DMS114 treated with DMSO at 0.1 percent for 48 hours (cell line): Measurements from ENCODE around the gene PKP3.
"Not testable (repeated sequence)": the region's sequence is repeated elsewhere in the genome, so short reads cannot be mapped to it uniquely, and the experiment has no call there.

Experiments used
- DNase-seq: peaks from one replicate; lab custom pipeline; 2025; ENCODE audit not compliant: unreplicated experiment; lab: John Stamatoyannopoulos, UW

The PKP3 gene

DNA sequence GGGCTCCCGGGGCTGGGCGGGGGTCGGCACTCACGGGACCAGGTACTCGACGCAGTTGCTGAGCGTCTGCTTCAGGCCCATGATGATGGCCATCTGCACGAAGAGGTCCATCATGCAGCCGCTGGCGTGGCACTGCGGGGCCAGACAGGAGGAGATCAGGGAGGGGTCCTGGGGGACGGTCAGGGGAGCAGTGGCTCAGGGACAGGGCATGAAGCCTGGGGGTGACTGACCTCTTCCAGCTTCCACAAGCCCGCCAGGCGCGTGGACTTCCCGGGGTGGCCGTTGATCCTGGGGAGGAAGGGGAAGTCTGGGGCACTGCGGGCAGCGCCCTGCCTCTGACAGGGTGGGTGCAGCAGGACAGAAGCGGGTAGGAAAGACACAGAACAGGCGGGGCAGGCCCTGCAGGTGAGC is 26.9 kb downstream of the PKP3 start:
- no peak for DNase-seq

DNA sequence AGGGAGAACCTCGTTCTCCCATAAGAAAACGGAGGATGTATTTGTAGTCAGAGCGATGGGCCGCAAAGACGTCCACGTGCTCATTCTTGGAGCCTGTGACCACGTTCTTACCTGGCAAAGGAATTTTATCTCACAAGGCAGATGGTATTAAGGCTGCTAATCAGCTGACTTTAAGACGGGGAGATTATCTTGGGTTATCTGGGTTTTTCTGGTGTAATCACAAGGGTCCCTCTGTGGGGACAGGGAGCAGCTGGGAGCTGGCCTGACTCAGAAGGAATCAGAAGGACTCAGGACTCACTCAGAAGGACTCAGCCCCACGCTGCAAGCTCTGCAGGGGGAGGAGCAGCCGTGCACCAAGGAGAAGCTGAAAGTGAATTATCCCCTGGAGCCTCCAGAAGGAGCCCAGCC is 28.2 kb downstream of the PKP3 start:
- no peak for DNase-seq

DNA sequence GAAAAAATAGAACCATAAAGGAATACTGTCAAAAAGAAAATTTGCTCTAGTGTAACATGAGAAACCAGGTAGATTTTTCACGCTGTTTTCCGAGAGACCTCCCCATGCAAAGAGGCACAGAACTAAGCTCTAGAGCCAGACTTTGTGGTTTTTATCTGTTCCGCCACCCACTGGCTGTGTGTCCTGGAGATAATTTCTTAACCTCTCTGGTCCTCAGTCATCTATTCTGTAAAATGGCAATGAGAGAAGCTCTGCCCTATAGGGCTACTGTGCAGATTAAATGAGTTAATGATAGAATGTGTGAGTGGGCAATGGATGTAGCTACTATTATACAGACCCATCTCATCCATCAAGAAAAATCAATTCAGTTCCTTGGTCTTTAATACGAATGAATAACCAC is 30.2 kb downstream of the PKP3 start:
- no peak for DNase-seq

DNA sequence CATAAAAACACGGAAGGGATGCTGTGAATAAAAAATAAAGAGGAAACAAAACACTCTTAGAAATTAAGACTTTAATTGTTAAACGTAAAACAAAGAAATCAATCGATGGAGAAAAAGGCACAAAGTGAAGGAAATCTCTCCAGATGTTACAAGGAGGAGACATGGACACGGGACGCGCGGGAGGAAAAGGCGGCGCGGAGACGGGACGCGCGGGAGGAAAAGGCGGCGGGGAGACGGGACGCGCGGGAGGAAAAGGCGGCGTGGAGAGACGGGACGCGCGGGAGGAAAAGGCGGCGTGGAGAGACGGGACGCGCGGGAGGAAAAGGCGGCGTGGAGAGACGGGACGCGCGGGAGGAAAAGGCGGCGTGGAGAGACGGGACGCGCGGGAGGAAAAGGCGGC is 30.8 kb downstream of the PKP3 start:
- DNase-seq, result not testable (repeated sequence)

DNA sequence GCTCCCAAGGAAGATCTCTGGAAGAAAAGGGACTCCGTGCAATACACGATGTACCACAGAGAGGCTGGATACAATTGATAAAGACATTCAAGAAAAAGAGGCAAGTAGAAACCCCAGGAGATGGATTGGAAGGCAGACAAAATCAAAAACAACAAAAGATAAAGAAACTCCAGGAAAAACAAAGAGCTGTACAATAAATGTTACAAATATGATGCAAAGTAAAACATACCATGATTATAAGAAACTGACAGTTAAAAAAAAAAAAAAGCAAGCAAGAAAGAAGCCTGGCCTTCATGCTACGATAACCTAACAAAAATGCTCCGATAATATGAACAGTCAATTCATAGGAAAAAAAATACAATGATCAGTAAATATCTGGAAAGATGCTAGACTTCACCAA is 31.3 kb downstream of the PKP3 start:
- no peak for DNase-seq

DNA sequence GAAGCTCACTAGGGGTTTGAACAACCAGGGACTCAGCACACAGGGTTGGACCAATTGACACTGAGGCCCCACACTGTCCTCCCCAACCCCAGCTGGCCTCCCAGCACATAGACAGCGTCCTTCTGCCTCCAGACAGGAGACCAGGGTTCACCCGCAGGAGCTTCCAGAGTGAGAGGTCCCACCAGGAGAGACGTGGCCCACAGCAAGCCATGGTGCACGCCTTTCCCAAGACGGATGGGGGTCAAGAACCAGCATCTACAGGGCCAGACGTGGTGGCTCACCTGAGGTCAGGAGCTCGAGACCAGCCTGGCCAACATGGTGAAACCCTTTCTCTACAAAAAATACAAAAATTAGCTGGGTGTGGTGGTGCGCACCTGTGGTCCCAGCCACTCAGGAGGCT is 32.8 kb downstream of the PKP3 start:
- no peak for DNase-seq

DNA sequence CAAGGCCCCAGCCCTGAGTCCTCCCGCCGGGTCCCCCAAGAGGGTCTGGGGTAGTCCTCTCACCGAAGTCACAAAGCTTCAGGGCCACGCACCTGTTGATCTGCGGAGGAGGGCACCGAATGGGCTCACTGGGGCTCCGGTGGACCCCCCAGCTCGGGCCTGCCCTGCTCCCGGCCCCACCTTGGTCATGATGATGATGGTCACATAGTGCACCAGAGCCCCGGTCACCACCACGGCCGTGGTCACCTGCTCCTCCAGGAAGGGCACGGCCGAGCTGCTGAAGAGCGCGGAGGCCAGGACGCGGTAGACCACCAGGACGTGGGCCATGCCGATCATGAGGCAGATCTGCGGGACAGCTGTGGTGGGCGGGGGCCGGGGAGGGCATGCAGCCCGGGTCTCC is 34.3 kb downstream of the PKP3 start:
- DNase-seq, result no peak

DNA sequence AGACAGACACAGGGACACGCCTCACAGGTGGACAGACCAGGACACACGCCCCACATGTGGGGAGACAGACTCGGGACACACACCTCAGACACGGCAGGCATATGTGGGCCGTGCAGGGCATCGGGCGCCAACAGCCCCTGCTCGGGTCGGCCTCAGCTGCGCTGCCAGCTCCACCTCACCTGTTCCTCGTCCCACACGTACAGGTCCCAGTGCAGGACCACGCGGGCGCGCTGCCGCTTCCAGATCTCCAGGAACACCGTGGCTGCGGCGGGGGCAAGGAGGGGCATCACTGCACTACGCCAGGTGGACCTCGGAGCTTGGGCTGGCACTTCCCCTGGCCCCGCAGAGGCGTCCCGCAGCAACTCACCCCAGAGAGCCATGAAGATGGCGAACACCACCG is 35.4 kb downstream of the PKP3 start:
- no peak for DNase-seq

DNA sequence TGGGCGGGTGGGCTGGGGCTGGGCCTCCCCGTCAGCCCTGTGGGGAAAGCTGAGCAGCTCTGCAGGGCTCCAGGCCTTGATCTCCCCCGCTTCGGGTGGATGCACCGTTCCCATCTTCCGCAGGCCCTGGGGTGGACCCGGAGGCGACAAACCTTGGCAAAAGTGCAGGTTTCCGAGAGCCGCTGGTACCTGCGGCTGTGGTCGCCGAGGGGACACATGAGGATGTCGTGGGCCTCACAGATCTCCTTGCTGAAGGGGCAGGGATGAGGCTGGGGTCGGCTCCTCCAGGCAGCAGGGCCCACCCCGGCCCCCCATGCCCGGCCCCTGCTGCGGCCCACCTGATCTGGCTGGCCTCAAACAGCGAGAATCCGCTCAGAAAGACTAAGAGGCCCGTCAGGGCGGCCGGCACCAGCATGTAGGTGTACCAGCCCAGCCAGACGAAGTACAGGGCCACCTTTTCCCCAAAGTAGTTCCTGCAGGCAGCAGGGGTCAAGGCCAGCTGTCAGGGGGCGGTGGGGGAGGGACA is 36.0 kb downstream of the PKP3 start:
- no peak for DNase-seq

DNA sequence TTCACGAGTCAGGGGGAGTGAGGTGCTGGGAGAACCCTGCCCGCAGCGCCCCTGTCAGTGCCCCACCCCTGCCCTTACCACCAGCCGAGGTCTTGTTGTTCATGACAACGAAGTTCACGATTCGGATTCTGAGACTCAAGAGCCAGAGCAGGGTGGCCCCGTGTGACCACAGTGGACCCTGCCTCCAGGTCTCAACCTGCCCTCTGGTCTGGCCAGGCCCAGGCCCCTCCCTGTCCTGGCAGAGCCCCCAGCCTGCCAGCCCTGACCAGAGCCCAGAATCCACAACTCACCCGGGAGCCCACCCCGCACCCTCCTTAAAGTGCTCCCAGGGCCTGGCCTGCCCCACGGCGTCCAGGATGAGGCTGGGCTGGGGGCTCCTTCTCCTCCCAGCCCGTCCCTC is 37.9 kb downstream of the PKP3 start:
- no peak for DNase-seq

DNA sequence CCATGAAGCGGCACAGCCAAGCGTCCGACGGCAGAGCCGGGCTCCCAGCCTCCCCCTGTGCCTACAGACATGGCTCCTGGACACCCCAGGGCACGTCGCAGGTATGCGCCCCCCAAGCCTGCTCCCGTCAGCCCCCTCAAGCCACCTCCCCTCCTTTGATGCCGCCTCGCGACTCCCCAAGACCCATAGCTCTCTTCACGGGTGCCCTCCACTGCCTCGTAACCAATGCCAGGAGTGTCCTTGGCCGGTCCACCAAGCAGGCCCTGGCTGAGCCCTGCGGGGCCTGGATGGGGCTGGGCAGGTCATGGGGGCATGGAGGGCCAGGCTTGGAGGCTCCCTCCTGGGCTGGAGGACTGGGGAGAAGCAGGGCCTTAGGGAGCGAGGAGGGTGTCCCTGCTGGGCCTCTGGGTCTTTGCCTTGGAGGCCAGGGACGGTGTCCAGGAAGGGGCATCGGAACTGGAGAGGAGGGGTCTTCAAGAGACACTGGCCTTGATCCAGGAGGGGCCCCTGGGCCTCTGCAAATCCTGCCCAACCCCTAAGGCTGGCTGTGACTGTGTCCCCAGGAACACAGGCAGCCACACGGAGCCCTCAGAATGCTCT is 38.6 kb downstream of the PKP3 start:
- no peak for DNase-seq

DNA sequence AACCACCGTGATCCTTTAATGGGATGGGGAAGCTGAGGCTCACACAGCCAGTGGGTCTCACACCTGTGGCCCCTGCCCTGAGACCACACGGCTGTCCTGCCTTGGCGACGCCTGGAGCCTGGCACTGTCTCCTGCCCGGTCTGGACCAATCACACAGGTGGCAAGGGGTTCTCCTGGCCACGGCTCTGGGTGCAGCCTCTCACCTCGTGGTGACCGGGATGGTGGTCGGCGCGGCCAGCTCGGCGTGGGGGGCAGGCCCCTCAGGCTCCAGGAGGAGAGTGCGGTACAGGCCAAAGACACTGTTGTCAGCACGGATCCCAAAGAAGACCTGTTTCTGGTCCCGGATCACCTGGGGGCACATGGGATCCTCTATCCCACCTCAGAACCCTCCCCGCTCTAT is 39.1 kb downstream of the PKP3 start:
- DNase-seq, result no peak

DNA sequence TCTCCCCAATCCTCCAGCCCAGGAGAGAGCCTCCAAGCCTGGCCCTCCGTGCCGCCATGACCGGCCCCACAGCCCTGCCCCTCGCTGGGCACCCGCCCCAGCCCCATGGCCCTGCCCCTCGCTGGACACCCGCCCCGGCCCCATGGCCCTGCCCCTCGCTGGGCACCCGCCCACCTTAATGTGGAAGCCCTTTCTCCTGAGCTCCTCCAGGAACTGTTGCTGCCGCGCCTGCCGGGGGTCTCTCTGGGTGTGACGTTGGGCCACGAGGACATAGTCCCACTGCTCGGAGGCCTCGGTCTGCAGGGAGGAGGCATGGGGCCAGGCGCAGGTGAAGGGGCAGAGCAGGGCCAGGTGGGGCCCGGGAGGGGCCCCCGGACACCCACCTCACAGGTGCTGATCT is 39.6 kb downstream of the PKP3 start:
- no peak for DNase-seq

DNA sequence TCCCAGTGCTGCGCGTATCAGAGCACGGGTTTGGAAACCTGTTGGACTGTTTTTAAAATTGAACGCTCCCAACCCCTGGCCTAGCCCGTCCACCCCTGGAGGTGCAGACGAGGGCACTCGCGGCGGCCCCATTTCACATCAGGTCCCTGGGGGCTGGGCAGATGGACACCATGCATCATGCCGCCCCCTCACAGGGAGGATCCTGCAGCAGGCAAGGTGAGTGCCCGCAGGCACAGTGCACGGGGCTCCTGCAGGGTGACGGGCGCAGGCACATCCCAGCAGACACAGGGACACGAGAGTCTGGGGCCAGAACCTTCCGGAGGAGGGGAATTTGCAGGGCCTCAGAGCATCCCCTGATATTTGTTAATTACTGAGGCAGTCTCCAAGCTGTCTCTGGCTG is 40.5 kb downstream of the PKP3 start:
- DNase-seq, result no peak

DNA sequence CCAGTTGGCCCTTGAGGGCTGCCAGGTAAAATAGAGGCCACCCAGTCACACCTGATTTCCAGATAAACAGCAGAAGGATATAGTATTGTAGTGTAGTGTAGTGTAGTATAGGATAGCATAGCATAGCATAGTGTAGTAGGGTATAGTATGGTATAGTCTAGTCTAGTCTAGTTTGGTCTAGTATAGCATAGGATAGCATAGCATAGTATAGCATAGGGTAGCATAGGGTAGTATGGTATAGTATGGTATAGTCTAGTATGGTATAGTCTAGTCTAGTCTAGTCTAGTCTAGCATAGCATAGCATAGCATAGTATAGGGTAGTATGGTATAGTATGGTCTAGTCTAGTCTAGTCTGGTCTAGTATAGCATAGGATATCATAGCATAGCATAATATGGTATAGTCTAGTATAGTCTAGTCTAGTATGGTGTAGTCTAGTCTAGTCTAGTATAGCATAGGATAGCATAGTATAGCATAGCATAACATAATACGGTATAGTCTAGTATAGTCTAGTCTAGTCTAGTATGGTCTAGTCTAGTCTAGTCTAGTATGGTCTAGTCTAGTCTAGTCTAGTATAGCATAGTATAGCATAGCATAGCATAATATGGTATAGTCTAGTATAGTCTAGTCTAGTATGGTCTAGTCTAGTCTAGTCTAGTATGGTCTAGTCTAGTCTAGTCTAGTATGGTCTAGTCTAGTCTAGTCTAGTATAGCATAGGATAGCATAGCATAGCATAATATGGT is 41.2 kb downstream of the PKP3 start:
- DNase-seq, result not testable (repeated sequence)

DNA sequence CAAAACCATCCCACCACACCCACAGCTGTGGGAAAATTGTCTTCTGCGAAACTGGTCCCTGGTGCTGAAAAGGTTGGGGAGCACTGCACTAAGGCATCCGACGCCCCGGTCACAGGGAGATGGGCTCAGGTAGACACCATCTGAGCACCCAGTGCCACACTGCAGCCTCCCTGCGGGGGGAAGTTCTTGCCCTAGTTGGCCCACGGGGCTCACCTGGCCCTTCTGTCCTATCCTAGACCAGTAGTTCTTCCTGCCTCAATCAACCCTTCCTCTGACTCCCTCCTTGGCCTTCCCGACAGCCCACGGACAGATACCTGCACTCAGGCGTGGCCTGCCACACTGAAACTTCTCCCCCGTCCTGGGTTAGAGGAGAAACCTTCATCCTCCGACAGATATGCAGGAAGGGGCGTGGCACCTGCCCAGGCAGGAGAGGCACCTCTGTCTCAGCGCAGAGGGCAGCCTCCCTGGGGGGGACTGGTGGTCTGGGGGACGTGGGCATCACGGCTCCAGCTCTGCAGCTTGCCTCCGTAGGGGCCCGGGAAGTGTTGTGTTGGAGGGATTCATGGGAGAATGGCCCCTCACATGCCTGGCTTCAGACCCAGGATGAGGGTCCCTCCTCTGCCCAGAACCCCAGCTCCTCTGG is 43.3 kb downstream of the PKP3 start:
- DNase-seq, result no peak

DNA sequence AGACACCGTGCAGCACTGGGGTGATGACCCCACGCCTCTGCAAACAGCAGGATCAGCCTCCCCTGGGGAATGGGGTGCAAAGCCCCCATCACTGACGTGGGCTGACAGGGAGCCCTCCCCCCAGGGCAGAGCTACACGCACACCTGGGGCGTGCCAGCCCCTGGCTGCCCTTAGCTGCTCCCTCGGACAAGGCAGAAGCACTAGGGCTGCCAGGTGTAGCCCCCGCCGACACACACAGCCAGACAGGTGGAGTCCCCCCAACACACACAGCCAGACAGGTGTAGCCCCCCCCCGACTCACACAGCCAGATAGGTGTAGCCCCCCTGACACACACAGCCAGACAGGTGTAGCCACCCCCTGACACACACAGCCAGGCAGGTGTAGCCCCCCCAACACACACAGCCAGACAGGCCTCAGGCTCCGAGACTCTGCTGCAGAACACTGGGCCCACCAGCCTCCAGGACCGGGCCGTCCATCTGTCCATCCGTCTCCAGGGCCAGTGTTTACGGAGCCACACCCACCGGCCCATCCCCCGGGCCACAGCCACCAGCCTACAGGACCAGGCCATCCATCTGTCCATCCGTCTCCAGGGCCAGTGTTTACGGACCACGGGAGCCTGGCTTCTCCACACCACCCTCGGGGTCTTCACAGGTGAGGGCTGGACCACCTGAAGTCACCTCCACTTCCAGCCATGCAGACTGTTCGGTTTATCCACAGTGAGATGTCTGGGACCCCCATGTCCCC is 44.3 kb downstream of the PKP3 start:
- DNase-seq, result no peak

DNA sequence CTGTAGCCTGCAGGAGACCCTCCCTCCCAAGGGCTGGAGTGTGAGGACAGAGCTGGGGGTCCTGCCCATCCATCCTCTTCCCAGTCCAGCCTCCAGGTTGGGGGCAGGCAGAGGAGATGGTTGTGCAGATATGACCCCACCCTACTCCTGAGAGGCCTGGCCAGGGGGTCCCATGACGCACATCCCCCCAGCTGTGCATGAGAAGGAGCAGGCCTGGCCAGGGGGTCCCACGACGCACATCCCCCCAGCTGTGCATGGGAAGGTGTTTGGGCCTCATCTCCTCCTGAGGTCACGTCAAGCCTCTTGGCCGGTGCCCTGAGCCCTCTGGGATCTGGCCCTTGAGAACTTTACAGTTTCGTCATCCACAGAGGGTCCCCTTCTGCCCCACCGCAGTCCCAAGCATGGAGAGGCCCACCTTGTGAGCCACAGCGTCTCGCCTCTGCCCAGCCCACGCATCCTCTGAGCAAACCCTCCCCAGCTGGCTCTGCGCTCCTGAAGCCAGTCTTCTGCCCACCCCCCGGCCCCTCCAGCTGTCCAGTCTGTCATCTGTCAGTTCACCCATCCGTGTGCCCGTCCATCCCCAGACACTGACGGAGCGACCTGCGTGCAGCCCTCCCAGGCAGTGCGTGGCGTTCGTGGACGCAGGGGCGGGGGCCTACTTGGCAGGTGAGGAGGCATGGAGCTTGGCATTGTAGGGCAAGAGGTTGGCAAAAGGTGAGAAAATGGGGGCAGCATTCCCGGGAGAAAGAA is 45.5 kb downstream of the PKP3 start:
- no peak for DNase-seq

DNA sequence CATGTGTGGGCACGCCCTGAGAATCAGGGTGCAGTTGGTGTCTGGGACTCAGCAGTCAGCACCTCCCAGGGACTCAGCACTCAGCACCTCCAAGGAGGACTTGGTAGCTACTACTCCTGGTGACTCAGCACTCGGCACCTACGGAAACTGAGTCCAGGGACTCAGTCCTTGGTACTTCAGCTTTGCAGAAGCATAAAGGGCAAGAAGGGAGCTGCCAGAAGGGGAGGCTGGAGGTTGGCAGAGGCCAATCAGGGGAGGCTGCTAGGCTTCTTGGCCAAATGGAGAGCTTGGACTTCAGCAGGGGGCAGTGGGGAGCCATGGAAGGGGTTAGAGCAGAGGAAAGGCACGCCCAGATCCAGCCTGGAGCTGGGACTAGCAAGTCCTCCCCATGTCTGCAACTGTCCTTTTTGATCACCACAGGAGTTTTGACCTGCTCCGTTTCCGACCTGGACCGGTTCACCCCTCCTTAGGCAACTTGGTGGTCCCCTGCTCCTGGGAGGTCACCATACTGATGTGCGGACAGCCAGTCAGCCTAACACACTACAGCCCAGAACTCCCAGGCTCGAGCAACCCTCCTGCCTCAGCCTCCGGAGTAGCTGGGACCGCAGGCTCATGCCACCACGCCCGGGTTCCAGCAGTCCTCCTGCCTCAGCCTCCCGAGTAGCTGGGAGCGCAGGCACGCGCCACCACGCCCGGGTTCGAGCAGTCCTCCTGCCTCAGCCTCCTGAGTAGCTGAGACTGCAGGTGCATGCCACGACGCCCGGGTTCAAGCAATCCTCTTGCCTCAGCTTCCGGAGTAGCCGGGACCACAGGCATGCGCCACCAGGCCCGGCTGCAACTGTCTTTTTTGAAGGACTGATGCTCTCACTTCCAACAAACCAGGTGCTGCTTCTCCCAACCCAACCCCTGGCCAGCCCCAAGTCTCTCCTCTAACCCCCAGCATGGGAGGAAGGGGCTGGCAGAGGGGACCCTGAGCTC is 46.3 kb downstream of the PKP3 start:
- DNase-seq, result no peak

DNA sequence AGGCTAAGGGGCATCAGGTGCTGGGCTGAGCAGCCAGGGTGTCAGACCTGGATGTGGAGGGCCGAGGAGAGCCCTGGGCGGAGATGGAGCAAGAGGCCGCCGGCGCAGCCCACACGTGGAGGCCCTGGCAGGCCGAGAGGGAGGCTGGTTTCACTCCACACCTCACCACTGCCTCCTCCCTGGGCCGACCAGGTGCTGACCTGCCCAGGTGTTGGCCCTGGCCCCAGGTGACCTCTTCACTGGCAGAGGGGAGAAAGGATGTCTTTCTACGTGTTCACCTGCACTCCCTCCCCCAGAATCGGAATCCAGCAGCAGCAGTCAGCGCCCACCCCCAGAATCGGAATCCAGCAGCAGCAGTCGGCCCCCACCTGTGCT is 47.0 kb downstream of the PKP3 start:
- no peak for DNase-seq
